Skin epidermis (tissue), 12 donors: ENCODE data around the gene APCDD1L.
"Not testable (repeated sequence)": the region's sequence is repeated elsewhere in the genome, so short reads cannot be mapped to it uniquely, and the experiment has no call there.

ENCODE experiments used
- H3K27ac ChIP-seq, 21 experiments: fragments of 200-600 bp; sonication (generic) in 11 of 21; one replicate each; pipeline ENCODE4 v1.5.0; 2020; ENCODE audit warnings: mild to moderate bottlenecking in 3 of 21, inconsistent platforms in 2 of 21, moderate library complexity in 2 of 21
- H3K4me3 ChIP-seq, 7 experiments: fragments of 200-600 bp; sonication (generic) in 2 of 7; one replicate each; pipeline ENCODE4 v1.5.0; 2020; ENCODE audit warnings: inconsistent platforms in 2 of 7, mild to moderate bottlenecking in 2 of 7, moderate library complexity in 1 of 7

The APCDD1L gene

GRCh38 chr20:58429303-58429702, 85.9 kb downstream of the APCDD1L start:
- Histone ChIP-seq H3K27ac (no peak overlapping the region), H3K4me3 (no peak overlapping the region)

DNA sequence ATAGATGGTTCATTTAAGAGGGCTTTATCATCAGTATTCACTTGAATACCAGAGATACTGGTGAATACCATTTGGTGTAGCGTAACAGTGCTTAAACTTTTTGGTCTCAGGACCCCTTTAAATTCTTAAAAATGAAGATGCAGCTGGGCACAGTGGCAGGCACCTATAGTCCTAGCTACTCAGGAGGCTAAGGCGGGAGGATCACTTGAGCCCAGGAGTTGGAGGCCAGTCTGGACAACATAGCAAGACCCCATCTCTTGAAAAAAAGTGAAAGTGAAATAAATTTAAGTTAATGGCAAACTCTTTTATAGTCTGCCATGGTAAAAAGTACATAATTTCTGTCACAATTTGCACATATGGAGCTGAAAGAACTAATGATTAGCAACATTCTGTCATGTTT, 86.8 kb downstream of the APCDD1L start:
- no peak overlapping the region for H3K27ac ChIP-seq
- no peak overlapping the region for H3K4me3 ChIP-seq

GRCh38 chr20:58427571-58427970, 87.6 kb downstream of the APCDD1L start:
- H3K4me3 ChIP-seq: not testable (repeated sequence)

DNA sequence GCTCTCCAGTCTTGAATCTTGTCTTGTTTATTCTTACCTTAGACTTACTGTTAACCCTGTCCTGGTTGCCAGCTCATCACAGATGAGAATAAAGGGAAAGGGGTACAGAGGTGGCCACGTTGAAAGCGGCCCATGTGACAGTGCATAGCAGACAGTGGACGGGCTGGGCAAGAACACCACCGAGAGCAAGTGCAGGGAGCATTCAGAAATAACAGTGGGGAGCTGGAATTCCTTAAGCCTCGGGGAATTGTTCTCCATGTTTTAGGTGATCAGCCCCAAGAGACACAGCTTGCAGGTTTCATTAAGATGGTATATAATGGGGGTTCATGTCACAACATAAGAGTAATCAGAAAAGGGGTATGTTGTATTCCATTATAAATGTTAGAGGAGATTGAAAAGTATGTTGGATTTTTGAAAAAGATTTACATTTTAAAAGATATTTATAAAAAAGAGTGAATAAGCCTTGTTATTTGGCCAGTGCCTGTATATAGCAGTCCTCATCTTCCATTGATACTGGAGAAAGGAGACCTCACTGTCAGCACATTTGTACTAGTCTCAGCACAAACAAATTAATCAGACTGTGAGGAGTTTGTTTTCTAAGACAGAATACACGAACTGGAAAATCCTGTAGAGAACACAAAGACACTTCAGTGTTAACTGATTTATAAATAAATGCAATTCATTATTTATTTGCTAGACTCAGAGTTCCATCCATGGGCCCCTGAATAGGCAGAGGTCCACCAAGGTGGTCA, 90.8 kb downstream of the APCDD1L start:
- Histone ChIP-seq H3K4me3 (no peak overlapping the region), H3K27ac (no peak overlapping the region)

More at GRCh38 chr20:58427571-58427970, 87.6 kb downstream of the APCDD1L start:
- H3K27ac ChIP-seq: not testable (repeated sequence)

GRCh38 chr20:58421497-58421850, 93.7 kb downstream of the APCDD1L start:
- Histone ChIP-seq H3K4me3 (no peak overlapping the region), H3K27ac (no peak overlapping the region)

- Histone ChIP-seq H3K27ac (no peak overlapping the region), H3K4me3 (no peak overlapping the region)
Observed at GRCh38 chr20:58420798-58421496, 94.3 kb downstream of the APCDD1L start.

DNA sequence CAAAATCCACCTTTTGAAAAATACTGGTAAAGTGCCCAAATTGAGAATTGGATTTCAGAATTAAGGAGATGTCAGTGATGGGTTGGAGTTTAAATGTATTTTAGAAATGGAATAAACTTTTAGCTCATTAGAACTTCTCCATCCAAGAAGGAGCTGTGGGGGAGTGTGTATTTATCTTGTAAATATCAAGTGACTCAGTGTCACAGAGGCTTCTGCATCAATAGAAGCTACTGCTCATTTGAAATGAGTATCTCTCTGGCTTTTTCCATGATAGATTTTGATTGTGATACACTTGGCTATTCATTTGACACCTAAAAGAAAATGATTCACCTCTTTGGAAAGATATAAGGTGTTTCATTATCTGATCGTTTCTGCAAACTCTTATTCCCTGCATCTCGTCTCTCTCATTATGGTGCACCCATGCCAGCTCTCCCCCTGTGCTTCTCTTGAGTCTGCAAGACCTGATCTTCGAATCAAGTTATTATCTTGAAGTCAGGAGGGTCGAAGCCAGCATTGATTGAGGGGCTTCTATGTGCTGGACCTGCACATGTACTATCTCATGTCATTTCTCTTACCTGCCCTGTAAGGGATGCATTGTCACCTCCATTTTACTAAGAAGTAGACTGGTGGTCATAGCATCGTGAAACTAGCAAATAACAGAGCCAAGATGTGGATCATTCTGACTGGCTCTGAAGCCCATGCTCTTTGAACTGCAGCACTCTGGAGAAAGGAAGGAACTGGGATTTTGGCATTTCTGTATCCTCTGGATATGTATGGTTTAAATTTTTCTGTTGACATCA, 96.0 kb downstream of the APCDD1L start:
- Histone ChIP-seq H3K27ac (no peak overlapping the region), H3K4me3 (no peak overlapping the region)

GRCh38 chr20:58417438-58417837, 97.8 kb downstream of the APCDD1L start:
- Histone ChIP-seq H3K27ac (no peak overlapping the region), H3K4me3 (no peak overlapping the region)

GRCh38 chr20:58416835-58417234, 98.4 kb downstream of the APCDD1L start:
- H3K27ac ChIP-seq: no peak overlapping the region
- no peak overlapping the region for H3K4me3 ChIP-seq

DNA sequence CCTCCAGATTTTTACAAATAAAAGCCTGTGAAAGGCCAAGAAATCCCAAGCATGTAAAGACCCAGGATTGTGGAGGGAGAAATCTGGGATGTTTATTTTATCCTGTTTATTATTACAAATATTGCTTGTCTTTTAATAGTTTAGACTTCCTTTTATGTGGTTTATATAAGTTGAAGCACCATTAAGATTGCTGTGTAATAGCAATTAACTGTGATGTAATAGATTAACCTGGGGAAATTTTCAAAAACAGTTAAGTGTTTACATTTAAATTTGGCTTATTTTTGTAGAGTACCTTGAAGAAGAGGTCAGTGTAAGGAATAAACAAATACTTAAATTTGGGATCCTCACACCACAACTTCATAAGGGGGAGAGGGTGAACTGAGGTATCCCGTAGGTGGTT, 99.1 kb downstream of the APCDD1L start:
- Histone ChIP-seq H3K4me3 (no peak overlapping the region), H3K27ac (no peak overlapping the region)

GRCh38 chr20:58414786-58415185, 100.4 kb downstream of the APCDD1L start:
- not testable (repeated sequence) for H3K4me3 ChIP-seq, H3K27ac ChIP-seq

GRCh38 chr20:58414216-58414615, 101.0 kb downstream of the APCDD1L start:
- not testable (repeated sequence) for H3K27ac ChIP-seq, H3K4me3 ChIP-seq
